Sigmoid colon (tissue), 7 donors: ENCODE results near the gene SSTR5. TPM values are rescaled to one million over a fixed set of nuclear protein-coding genes. Genes with fewer than 3 reads are reported as not detected.

ENCODE experiments used
- DNase-seq: peaks from one replicate; pipeline ENCODE4 v3.0.0-alpha.2; 2019
- H3K27ac ChIP-seq, 4 donors: fragments of 200-600 bp; sonication (generic); one replicate each; pipeline ENCODE4 v1.5.1; 2016 to 2019; ENCODE audit warnings: mild to moderate bottlenecking in 1 of 4
- H3K27me3 ChIP-seq, 3 donors: fragments of 200-600 bp; sonication (generic); one replicate each; pipeline ENCODE4 v1.5.1; 2019; ENCODE audit warnings: mild to moderate bottlenecking in 1 of 3
- H3K36me3 ChIP-seq, 4 donors: fragments of 200-600 bp; sonication (generic); one replicate each; pipeline ENCODE4 v1.5.1; 2016 to 2019
- H3K4me1 ChIP-seq, 4 donors: fragments of 200-600 bp; sonication (generic); one replicate each; pipeline ENCODE4 v1.5.1; 2017 to 2019
- H3K4me3 ChIP-seq, 4 donors: fragments of 200-600 bp; sonication (generic); one replicate each; pipeline ENCODE4 v1.5.1; 2017 to 2019; ENCODE audit warnings: mild to moderate bottlenecking in 2 of 4, moderate library complexity in 1 of 4
- H3K9me3 ChIP-seq, 4 donors: fragments of 200-600 bp in 3 of 4; sonication (generic) in 3 of 4; one replicate each; pipeline versions ENCODE4 v1.5.1 to v1.6.1; 2013 to 2019
- EP300 ChIP-seq, 4 donors: sonication (generic); formaldehyde crosslinking; IDR thresholded peaks; one replicate each; pipeline ENCODE4 v1.6.1; 2017; ENCODE audit warnings: antibody characterized with exemption in 4 of 4
- POLR2A ChIP-seq, 2 donors: fragments of 450-650 bp; IDR thresholded peaks; one replicate each; pipeline ENCODE4 v1.6.1; 2016; ENCODE audit warnings: antibody characterized with exemption in 2 of 2, mild to moderate bottlenecking in 2 of 2, moderate library complexity in 2 of 2
- POLR2AphosphoS5 ChIP-seq, 4 donors: sonication (generic); formaldehyde crosslinking; IDR thresholded peaks; one replicate each; pipeline ENCODE4 v1.6.1; 2017; ENCODE audit warnings: antibody characterized with exemption in 4 of 4
- WGBS, 2 donors: extraction: QIAGEN DNeasy Blood & Tissue Kit; methylation state at CpG; one replicate each; pipeline ENCODE4 v1.1.7; 2013; 5-methylcytosine and 5-hydroxymethylcytosine counted together
- intact Hi-C: fragments of 100-400 bp; cut with DNase I; formaldehyde crosslinking; loops from one replicate; pipeline ENCODE4 v1.15.1; 2023
- polyA plus RNA-seq, 3 donors: library from polyadenylated mRNA; stranded (reverse); fragments of 200-250 nt; gene quantifications; one replicate each; pipeline ENCODE4 v1.2.3, GENCODE V29; 2013
- total RNA-seq, 4 donors: library from RNA; depleted of rRNA; stranded (reverse); fragments of >200 nt; gene quantifications; one replicate each; pipeline ENCODE4 v1.1.0, GENCODE V29; 2016
- TF ChIP-seq, protein P1 (sequence below), 4 experiments: fragments of 450-650 bp in 3 of 4; fragments of 200-600 bp in 1 of 4; IDR thresholded peaks; one replicate each; pipeline ENCODE4 v1.5.1; 2016 to 2019; ENCODE audit warnings: antibody characterized with exemption in 4 of 4, mild to moderate bottlenecking in 3 of 4, moderate library complexity in 2 of 4
- donor health status: healthy with polysubstance abuse.
- donor health status: Bipolar disorder and iron deficiency.
- donor health status: healthy.

The SSTR5 gene
- total and polyA plus RNA-seq, 7 donors: 0.04 TPM; not detected in 6

DNA sequence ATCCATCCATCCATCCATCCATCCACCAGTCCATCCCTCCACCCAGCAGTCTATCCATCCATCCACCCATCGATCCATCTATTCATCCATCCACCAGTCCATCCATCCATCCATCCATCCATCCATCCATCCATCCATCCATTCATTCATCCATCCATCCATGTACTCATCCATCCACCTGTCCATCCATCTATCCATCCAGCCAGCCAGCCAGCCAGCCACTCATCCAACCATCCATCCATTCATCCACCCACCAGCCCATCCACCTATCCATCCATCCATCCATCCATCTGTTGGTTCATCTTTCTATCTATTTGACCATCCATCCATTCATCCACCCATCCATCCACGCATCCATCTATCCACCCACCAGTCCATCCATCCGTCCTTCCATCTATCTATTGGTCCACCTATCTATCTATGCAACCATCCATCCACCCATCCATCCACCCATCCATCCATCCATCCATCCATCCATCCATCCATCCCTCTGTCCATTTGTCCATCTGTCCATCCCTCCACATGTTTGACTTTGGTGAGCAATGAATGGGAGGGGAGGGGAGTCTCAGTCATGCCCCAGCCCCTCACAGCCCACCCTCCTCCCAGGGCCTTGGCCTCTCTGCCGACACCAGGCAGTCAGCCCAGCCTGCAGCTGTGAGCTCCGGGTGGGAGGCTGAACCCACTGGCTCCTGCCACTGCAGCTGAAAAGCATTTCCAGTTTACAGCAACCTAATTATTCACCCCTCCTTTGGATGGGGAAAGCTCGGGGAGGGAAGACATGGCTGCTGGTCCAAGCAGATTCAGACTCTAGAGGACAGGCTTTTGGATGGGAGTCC, 38.1 kb upstream of the SSTR5 start:
- Histone ChIP-seq H3K27ac (no peak overlapping the region), H3K4me3 (no peak overlapping the region), H3K9me3 (no peaks in the 10 kb centered on the region), H3K36me3 (no peaks in the 10 kb centered on the region), H3K27me3 (peaks cover 13 to 73% (median 60%) of the 10 kb centered on the region in 3 donors), H3K4me1 (no peaks in the 10 kb centered on the region)
- TF ChIP-seq POLR2A (IDR thresholded peaks at IDR 0.05) (no peak), EP300 (IDR thresholded peaks at IDR 0.05) (no peak), POLR2AphosphoS5 (IDR thresholded peaks at IDR 0.05) (no peak)
- TF ChIP-seq, protein P1, sequence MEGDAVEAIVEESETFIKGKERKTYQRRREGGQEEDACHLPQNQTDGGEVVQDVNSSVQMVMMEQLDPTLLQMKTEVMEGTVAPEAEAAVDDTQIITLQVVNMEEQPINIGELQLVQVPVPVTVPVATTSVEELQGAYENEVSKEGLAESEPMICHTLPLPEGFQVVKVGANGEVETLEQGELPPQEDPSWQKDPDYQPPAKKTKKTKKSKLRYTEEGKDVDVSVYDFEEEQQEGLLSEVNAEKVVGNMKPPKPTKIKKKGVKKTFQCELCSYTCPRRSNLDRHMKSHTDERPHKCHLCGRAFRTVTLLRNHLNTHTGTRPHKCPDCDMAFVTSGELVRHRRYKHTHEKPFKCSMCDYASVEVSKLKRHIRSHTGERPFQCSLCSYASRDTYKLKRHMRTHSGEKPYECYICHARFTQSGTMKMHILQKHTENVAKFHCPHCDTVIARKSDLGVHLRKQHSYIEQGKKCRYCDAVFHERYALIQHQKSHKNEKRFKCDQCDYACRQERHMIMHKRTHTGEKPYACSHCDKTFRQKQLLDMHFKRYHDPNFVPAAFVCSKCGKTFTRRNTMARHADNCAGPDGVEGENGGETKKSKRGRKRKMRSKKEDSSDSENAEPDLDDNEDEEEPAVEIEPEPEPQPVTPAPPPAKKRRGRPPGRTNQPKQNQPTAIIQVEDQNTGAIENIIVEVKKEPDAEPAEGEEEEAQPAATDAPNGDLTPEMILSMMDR (IDR thresholded peaks at IDR 0.05): no peak
- intact Hi-C loops: no loop called here
- DNase-seq: no peak
- whole genome bisulfite sequencing, 2 donors: 78 to 81% methylated on average over 6 of the region's 6 CpGs

DNA sequence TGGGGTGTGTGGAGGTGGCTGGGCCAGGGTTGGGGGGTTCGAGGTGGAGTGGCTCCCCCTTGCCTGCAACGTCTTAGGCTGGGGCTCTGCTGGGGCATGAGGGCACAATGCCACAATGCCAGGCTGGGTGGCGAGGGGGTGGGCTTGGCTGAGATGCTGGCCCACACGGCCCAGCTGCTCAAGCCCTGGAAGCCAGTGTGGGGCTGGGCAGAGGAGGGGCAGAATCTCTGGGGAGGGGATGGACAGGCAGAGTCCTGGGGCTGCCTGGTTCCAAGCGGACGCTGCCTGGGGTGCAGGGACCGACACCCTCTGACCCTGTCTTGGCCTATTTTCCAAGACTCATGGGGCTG, 37.5 kb upstream of the SSTR5 start:
- no peaks in the 10 kb centered on the region for H3K4me1 ChIP-seq
- WGBS, 2 donors: 82 to 85% methylated on average over 7 of the region's 7 CpGs
- TF ChIP-seq, protein P1 (IDR thresholded peaks at IDR 0.05): no peak
- TF ChIP-seq POLR2A (IDR thresholded peaks at IDR 0.05) (no peak), EP300 (IDR thresholded peaks at IDR 0.05) (no peak), POLR2AphosphoS5 (IDR thresholded peaks at IDR 0.05) (no peak)
- no peaks in the 10 kb centered on the region for H3K9me3 ChIP-seq
- H3K27me3 ChIP-seq: peaks cover 13 to 74% (median 65%) of the 10 kb centered on the region in 3 donors
- no peaks in the 10 kb centered on the region for H3K36me3 ChIP-seq
- H3K4me3 ChIP-seq: no peak overlapping the region
- no peak for DNase-seq
- no peak overlapping the region for H3K27ac ChIP-seq
- intact Hi-C loops: no loop called here

- H3K27me3 ChIP-seq: peaks cover 13 to 70% (median 57%) of the 10 kb centered on the region in 3 donors
- H3K27ac ChIP-seq: no peak overlapping the region
- no peaks in the 10 kb centered on the region for H3K36me3 ChIP-seq
- no peaks in the 10 kb centered on the region for H3K4me1 ChIP-seq
- WGBS, 2 donors: 30 to 49% methylated on average over 15 of the region's 15 CpGs
- intact Hi-C loops: no loop called here
- no peak for TF ChIP-seq POLR2A (IDR thresholded peaks at IDR 0.05)
- TF ChIP-seq EP300 (IDR thresholded peaks at IDR 0.05): no peak
- TF ChIP-seq POLR2AphosphoS5 (IDR thresholded peaks at IDR 0.05): no peak
- TF ChIP-seq, protein P1 (IDR thresholded peaks at IDR 0.05): no peak
- no peak for DNase-seq
- no peak overlapping the region for H3K4me3 ChIP-seq
- no peaks in the 10 kb centered on the region for H3K9me3 ChIP-seq
Measured at GRCh38 chr16:1036166-1036565, 36.4 kb upstream of the SSTR5 start.

- intact Hi-C loops: no loop called here
- Histone ChIP-seq H3K27me3 (peaks cover 13 to 71% (median 51%) of the 10 kb centered on the region in 3 donors), H3K27ac (no peak overlapping the region), H3K9me3 (peaks cover 0 to 3% (median 0%) of the 10 kb centered on the region in 4 donors), H3K36me3 (no peaks in the 10 kb centered on the region), H3K4me3 (no peak overlapping the region), H3K4me1 (no peaks in the 10 kb centered on the region)
- 55 to 56% methylated on average over 21 of the region's 21 CpGs for WGBS, 2 donors
- no peak for DNase-seq
- TF ChIP-seq EP300 (IDR thresholded peaks at IDR 0.05) (no peak), POLR2A (IDR thresholded peaks at IDR 0.05) (no peak), POLR2AphosphoS5 (IDR thresholded peaks at IDR 0.05) (no peak)
- TF ChIP-seq, protein P1 (IDR thresholded peaks at IDR 0.05): no peak
Measured at GRCh38 chr16:1036726-1037393, 35.7 kb upstream of the SSTR5 start.
